GM12864 (cell line): ENCODE measurements around the gene GSAP.
"Not testable (repeated sequence)": the region's sequence is repeated elsewhere in the genome, so short reads cannot be mapped to it uniquely, and the experiment has no call there.

Experiments
- DNase-seq: peaks from one replicate; pipeline ENCODE4 v3.0.0-alpha.2; 2011; ENCODE audit warnings: low read depth
- H3K4me3 ChIP-seq: 2 replicates; pipeline ENCODE4 v1.5.1; 2011; ENCODE audit warnings: mild to moderate bottlenecking, low read depth, low read length, control low read depth
- TF ChIP-seq, protein P1 (sequence below): IDR thresholded peaks from 2 replicates; pipeline ENCODE4 v1.5.1; 2011; ENCODE audit warnings: low read depth, mild to moderate bottlenecking, moderate library complexity, low read length, control low read depth, inconsistent platforms; ENCODE audit errors: missing control alignments

GSAP gene

DNA sequence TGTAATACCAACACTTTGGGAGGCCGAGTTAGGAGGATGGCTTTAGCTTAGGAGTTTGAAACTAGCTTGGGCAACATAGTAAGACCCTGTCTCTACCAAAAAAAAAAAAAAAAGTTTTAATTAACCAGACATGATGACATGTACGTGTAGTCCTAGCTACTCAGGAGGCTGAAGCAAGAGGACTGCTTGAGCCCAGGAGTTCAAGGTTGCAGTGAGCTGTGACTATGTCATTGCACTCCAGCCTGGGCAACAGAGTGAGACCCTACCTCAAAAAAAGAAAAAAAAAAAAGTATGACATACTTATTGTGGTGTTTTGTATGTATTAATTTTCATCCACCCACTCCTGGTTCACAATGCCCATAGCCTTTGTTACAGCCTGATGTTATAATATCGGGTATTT is 69.7 kb downstream of the GSAP start:
- no peak for DNase-seq
- H3K4me3 ChIP-seq, result no peak overlapping the region
- TF ChIP-seq, protein P1, sequence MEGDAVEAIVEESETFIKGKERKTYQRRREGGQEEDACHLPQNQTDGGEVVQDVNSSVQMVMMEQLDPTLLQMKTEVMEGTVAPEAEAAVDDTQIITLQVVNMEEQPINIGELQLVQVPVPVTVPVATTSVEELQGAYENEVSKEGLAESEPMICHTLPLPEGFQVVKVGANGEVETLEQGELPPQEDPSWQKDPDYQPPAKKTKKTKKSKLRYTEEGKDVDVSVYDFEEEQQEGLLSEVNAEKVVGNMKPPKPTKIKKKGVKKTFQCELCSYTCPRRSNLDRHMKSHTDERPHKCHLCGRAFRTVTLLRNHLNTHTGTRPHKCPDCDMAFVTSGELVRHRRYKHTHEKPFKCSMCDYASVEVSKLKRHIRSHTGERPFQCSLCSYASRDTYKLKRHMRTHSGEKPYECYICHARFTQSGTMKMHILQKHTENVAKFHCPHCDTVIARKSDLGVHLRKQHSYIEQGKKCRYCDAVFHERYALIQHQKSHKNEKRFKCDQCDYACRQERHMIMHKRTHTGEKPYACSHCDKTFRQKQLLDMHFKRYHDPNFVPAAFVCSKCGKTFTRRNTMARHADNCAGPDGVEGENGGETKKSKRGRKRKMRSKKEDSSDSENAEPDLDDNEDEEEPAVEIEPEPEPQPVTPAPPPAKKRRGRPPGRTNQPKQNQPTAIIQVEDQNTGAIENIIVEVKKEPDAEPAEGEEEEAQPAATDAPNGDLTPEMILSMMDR, result no peak

- not testable (repeated sequence) for DNase-seq, H3K4me3 ChIP-seq
Measured at GRCh38 chr7:77345426-77345825, 70.7 kb downstream of the GSAP start.

DNA sequence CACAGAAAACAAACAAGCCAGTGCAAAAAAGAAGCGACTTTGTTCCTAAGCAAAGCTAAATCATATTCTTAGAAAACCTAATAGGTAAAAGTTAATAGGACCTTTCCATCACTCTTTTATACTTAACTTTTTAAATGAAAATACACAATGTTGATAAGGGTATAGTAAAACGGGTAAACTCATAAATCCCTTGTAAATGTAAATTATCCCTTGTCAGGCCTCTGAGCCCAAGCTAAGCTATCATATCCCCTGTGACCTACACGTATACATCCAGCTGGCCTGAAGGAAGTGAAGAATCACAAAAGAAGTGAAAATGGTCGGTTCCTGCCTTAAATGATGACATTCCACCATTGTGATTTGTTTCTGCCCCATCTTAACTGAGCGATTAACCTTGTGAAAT is 76.4 kb downstream of the GSAP start:
- H3K4me3 ChIP-seq, result no peak overlapping the region
- TF ChIP-seq, protein P1, result no peak
- DNase-seq, result no peak

DNA sequence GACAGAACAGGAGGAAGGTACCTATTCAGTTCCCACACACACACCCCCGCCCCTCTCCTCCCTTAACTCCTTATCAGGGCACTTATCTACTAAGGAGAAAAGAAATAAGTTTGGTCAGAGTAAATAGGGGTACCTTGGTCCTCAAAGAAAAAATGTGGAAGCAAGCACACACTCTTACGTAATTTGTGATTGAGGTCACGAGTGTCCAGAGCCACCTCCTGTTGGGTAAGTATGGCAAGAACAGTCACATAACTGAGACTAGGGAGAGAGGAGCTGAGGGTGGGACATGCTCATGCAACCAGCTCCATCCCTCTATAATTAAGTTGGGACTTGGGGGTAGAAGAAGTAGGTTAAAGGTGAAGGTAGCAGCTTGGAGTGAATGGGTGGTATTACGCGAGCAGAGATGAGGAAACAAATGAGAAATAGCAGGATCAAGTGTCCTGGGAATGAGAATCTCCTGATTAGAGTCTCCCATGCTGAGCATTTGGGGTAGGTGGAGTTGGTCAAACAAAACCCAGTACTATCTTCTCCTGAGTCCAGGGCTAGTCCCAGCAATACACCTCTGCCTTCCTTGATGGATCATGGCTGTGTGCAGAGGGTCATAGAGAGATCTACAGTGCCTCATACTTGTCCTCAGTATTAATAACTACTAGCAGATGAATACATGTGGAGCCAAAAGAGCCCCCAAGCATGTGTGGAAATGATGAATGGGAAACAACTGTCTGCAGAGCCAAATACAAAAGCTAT is 77.1 kb downstream of the GSAP start:
- TF ChIP-seq, protein P1, result no peak
- no peak overlapping the region for H3K4me3 ChIP-seq
- no peak for DNase-seq

DNA sequence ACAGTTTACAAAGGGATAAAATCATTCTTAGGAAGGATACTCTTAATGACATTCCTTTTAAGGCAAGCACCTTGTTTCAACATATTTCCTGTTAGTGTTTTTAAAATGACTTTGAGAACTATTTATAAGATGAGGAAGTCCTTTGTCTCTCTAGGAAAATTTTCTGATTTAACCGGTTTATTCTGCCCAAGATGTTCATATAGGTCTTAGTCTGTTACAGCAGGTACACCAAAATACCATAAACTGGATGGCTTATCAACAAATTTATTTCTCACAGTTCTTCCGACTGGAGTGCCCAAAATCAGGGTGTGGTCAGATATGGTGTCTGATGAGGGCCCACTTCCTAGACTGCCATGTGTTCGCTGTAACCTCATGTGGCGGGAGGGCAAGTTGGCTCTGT is 77.9 kb downstream of the GSAP start:
- no peak overlapping the region for H3K4me3 ChIP-seq
- DNase-seq, result no peak
- TF ChIP-seq, protein P1, result no peak

- TF ChIP-seq, protein P1, result no peak
- no peak for DNase-seq
- no peak overlapping the region for H3K4me3 ChIP-seq
Measured at GRCh38 chr7:77337456-77337990, 78.6 kb downstream of the GSAP start.

DNA sequence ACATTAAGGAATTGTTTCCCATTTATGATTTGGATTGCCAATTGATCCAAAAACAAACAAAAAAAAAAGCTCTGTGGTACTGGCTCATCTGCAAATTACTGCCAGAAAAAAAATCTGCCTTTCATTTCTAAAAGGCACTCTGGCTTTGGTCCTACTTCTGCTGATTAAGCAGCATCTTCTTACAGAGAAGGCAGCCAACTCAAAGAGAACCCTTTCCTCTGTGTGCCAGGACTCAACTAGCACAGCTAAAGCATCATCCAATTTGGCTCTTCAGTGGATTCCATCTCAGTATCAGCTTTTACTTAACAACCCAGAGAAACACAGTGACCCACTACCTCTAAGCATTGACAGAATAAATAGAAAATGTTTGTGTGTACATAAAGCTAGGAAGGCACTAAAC is 80.6 kb downstream of the GSAP start:
- no peak overlapping the region for H3K4me3 ChIP-seq
- no peak for DNase-seq
- TF ChIP-seq, protein P1, result no peak

DNA sequence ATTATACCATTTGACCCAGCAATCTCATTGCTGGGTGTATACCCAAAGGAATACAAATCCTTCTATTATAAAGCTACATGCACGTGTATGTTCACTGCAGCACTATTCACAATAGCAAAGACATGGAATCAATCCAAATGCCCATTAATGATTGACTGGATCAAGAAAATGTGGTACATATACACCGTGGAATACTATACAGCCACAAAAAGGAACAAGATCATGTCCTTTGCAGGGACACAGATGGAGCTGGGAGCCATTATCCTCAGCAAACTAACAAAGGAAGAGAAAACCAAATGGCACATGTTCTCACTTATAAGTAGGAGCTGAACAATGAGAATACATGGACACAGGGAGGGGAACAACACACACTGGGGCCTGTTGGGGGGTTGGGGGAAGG is 82.1 kb downstream of the GSAP start:
- not testable (repeated sequence) for H3K4me3 ChIP-seq, DNase-seq
